Measurements from ENCODE around the gene SMC3.
"Not testable (repeated sequence)": the region's sequence is repeated elsewhere in the genome, so short reads cannot be mapped to it uniquely, and the experiment has no call there.

Gene SMC3

DNA sequence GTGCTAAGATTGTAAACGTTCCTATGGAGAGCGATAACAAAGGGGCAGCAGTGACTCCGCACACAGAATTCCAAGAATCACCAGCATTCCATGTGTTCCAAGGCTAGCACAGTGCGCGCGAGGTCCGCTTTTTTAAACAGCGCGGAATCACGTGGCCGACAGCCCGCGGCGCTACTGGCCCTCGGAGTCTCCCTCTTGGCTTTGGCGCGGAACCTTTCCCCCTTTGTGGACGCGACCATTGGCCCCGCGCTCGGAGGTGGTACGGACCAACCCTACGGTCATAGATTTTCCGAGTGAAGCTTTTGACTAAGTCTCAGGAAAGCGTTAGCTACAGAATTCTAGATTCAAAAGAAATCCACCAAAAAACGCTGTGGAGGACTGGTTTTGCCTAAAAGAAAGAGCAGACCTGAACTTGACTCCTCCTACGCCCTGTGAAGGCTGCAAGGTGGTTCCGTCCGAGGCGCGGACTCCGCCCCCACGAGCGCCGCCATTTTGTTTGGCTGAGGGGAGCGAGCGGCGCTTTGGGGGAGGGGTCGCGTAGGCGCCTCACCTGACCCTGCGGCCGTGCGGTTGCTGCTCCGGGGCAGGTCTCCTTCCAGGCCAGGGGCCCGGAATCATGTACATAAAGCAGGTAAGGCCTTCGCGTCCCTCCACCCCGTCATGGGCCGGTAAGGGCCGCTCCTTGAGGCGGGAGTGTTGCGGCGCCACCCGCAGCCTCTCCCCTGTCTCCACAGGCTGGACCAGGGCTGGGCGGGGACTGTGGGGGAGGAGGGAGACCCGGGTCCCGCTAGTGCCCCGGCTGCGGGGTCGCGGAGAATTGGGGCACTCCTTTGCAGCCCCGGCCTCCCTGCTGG is at the start of gene SMC3:
Gene SMC3 (plus strand): TSS at position 495 of the 854 bp plus-strand sequence. CDS start 122 bp downstream, at position 617.
- in situ Hi-C loops (cut with MboI; ENCODE audit: low sequenced_read_pairs) = no loop called here

DNA sequence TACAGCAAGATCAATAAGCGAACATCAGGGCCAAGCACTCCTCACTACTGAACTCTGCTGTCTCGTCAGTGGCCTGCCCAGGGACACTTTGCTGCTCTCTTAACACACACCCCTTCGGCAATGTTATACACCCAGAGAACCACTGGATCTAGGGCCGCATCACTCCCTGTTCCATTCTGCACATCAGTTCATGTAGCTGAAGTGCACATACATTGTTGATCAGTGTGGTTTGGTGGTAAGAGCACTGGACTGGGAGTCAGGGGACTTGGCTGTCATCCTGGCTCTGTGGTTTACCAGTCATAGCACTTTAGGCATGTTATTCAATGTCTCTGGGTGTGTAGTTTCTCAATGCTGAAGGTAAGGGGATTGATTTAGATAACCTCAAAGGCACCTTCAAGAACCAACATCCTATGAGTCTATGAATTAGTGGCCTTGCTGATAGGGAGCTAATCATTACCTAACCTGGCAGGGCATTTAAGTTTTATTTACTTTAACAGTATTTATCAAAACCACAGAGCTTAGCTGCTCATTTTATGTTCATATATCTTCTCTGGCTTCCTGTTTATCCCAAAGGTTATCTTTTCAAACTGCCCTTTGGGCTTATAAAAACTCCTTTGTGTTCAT is 45.0 kb upstream of the SMC3 start:
- in situ Hi-C loops (cut with MboI; ENCODE audit: low sequenced_read_pairs) = no loop called here

DNA sequence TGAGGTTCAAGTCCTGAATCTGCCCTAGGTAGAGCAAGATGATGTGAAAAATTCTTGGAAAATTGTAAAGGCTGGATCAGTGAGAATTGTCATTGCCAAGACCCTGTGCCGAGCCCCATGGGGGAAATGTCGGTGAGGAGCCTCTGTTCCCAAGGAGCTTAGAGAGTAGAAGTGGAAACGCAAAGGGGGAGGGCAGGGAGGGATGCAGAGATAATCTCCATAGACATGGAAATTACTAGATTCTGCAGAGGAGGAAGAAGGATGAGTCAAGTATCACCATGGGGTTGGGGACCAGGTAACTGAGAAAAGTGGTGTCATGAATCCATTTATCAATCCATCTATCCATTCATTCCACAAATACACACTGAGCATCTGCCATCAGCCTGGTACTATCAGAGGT is 43.8 kb upstream of the SMC3 start:
- in situ Hi-C loops (cut with MboI; ENCODE audit: low sequenced_read_pairs) = no loop called here

DNA sequence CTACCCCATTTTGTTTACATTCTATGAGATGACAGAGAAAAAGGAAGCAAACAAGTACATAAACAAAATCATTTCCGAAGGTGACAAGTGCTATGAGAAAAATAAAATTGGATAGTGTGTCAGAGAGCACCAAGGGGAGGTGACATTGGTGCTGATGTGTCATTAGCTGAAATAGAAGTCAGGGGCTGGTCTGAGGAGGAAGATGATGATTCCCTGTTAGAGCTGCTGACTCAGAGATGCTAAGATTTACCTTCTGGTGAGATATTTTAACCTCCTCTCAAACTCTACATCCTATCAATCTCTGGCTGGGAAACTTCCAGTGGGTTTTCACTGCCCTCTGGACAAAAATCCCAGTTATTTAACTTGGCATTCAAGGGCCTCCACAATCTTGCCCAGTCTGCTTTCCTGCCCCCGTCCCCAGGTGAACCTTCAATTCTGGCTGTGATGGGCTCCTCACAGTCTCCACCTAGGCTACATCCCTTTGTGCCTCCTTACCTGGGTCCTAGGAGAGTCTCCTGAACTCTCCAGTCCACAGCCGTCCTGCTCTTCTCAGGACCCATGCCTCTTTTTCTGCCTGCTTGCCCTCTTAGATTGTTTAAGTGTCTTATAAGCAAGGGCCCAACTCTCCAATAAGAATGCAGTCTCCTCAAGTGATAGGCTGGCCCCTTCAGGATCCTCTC is 43.2 kb upstream of the SMC3 start:
- in situ Hi-C loops (cut with MboI; ENCODE audit: low sequenced_read_pairs) = no loop called here

GRCh38 chr10:110524859-110525232 is 42.6 kb upstream of the SMC3 start:
- in situ Hi-C loops (cut with MboI; ENCODE audit: low sequenced_read_pairs) = no loop called here

DNA sequence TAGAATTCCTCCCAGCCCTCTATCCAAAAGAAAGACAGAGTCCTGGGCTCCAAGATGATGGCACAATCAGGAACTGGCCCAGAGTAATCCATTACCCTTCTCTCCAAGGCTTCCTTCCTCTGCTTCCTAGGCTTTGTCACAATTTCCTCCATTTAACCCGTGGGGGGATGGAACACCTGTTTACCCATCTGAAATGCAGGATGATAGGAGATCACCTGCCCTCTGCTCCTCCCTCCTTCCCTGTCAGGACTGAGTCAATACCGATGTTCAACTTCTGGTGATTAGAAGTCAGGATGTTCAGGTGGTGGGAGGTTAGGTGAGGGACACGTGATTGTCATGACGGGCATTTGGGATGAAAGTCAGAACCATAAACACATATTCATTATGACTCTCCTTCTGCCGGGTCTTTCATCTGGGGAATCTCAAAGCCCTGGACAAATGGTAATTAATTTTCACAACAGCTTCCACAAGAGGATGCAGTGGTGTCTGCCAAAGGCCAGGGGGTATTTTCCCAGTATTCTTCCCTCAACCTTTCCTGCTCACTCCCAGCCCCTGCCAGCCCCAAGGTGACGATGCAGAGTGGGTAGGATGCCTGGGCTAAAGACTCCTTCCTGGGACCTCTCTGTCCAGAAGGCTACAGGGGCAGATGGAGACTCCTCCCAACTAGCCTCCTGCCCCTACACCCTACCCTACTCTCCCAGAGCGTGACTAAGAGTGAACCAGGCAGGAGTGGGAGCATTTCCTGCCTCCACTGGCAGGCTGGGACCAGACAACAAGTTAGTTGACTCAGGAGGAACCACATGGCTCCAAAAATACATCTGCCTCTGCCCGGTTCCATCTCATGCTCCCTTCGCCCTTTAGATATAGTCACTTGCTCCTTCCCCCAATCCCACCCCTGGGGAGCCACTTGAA is 41.9 kb upstream of the SMC3 start:
- in situ Hi-C loops (cut with MboI; ENCODE audit: low sequenced_read_pairs) = no loop called here

DNA sequence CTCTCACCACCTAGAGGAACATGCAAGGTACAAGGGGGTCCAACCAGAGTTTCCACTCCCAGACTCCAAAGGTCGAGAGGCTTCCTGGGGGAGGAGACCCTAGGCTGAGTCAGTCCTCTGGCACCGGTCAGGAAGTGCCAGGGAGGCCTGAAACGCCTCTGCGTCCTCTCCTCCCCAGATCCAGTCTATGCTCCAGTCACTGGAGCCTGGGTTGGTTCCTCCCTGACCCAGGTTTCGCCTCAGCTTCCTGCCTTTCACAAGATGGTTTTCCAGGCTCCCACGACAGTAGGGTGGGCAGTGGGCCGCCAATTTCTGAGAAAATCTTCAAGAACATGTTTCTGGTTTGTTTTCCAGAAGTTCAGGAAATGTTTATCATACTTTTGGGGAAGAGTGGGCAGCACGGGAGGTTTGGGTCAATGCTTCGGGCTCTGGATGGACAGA is 39.7 kb upstream of the SMC3 start:
- in situ Hi-C loops (cut with MboI; ENCODE audit: low sequenced_read_pairs) = no loop called here

DNA sequence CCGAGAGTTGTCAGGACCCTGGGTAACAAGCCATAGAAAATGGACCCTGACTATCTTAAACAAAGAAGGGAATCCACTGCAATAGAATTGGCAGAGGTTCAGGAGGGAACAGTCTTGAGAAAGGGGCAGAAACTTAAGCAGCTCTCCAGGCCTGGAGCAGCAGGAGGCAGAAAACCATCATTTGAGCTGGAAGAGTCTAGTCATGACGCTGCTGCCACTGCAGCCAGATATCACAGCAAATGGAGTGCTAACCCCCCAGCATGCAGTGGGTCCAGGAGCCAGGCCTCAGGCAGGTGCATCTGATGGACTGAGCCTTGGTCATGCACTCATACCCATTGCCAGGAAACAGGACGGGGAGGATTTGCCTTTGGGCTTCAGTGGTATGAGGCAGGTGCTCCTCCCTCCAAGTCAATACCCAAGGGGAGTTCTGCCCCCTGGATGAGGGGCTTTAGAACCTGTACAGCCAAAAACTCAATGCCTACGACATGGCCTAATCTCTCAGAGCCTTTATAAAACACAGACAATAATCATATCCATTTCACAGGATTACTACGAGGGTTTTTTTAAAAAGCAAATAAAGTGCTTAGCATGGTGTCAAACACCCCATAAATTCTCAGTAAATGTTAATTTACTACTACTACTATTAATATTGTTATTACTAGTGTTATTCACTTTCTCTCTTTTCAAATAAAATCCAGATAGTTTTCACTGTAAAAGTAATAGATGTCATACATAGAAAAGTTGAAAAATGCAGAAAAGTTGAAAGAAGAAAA is 39.1 kb upstream of the SMC3 start:
- in situ Hi-C loops (cut with MboI; ENCODE audit: low sequenced_read_pairs) = no loop called here

DNA sequence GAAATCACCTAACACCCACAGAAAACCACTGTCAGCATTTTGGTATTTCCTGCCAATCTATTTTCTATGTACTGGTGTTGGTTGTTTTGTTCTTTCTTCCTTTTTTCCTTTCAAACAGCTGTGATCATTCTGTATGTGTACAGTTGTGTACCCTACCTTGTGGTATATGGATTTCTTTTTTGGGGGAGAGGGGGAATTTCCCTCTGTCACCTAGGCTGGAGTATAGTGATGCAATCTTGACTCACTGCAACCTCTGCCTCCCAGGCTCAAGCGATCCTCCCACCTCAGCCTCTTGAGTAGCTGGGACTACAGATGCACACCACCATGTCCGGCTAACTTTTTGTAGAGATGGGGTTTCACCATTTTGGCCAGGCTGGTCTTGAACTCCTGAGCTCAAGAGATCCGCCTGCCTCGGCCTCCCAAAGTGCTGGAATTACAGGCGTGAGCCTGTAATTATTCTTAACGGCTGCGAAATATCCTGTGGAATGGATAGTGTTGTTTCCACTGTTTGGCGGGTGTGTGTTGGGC is 38.4 kb upstream of the SMC3 start:
- in situ Hi-C loops (cut with MboI; ENCODE audit: low sequenced_read_pairs) = not testable (repeated sequence)

DNA sequence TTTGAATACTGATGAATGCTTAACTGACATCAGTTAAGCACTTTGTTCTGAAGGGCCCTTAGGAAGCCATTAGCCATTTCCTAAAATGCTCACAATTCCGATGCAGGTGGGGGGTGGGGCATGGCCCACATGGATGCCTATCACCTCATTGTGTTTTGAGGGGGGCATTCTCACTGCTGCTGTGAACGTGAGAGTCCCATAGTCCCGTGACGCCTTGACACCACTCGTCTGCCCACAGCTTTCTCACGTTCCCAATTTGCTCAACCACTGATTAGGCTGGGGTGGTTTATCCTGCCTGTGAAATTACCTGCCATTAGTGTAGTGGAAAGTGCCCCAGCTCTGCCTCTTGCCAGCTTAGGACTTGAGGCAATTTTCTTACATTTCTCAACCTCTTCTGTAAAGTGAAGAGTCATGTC is 37.9 kb upstream of the SMC3 start:
- in situ Hi-C loops (cut with MboI; ENCODE audit: low sequenced_read_pairs) = no loop called here

DNA sequence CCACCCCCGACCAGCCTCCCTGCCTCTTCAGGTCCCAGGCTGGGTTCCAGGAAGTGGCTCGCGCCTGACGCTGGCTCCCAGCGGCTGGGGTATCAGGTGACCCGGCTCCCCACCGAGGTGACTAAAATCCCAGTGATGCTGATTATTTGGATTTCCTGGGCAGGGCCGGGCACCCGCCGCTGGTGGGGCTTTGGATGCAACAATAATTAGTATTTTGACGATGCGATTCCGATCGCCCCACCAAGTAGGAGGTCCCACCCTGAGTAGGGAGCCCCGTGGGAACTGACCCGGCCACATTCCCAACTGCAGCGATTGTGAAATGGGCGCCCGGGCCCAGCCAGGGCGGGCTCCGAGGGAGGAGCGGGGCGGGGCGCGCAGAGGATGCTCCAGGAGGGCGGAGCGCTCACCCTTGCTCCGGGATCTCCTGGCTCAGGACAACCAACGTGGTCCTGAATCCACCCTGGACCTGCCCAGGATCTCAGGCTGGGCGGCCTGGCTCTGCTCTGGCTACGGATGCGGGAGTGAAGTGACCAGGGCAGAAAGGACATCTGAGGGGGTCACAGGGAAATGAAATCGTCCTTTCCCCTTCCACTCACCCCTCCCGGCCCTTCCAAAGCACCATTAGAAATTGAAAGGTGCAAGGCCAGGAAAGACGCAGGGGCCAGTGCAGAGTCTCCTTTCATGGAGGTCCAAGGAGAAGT is 37.2 kb upstream of the SMC3 start:
- in situ Hi-C loops (cut with MboI; ENCODE audit: low sequenced_read_pairs) = no loop called here

DNA sequence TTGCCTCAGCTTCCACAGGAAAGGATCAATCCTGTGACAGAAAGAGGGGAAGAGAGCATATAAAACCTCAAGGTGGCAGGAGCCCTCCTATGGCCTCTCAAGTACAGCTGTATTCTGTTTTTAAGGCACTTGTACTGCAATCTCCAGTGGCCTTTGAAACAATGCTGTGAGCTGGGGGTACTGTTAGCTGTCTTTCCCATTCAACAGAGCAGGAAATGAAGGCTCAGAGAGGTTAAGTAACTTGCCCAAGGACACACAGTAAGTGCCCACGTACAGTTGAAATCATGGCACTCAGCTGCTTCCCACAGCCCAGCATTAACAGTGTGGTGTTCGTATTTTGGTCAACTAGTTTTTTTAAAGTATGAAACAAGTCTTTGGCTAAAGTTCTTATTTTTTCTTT is 35.8 kb upstream of the SMC3 start:
- in situ Hi-C loops (cut with MboI; ENCODE audit: low sequenced_read_pairs) = no loop called here

GRCh38 chr10:110532628-110533027 is 34.9 kb upstream of the SMC3 start:
- in situ Hi-C loops (cut with MboI; ENCODE audit: low sequenced_read_pairs) = not testable (repeated sequence)

DNA sequence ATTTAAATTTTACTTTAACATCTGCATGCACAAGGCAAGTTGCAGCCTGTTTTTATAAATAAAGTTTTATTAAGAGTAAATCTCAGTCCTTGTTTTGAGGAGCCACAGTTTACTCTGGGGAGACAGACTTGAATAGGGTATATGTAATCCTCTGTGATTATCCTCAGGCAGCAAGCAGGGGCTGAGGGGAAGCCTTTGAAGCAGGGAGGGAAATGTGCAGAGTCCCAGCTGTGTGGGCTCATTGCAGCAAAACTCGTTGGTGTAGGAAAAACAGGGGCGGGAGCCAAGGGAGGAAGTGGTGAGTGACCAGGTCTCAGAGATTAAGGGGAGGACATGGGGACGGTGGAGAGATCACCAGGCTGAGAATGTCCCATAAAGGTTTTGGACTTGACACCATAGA is 34.3 kb upstream of the SMC3 start:
- in situ Hi-C loops (cut with MboI; ENCODE audit: low sequenced_read_pairs) = no loop called here

DNA sequence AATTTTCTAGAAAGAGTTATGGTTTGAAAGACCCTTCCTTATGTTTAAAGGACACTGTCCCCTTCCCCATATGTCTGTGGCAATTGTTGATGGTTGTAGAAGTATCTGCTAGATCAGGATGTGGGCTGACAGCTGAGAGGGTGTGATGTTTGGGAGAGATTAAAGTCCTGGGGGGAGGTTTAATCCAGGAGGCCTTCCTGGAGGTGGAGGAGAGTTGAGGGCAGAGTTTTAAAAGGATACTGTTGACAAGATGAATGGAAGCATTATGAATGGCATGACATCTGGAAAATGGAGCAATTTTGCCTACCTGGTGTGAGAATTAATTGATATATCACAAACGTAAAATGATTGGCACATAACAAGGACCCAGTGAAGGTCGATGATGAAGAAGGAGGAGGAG is 32.9 kb upstream of the SMC3 start:
- in situ Hi-C loops (cut with MboI; ENCODE audit: low sequenced_read_pairs) = no loop called here

DNA sequence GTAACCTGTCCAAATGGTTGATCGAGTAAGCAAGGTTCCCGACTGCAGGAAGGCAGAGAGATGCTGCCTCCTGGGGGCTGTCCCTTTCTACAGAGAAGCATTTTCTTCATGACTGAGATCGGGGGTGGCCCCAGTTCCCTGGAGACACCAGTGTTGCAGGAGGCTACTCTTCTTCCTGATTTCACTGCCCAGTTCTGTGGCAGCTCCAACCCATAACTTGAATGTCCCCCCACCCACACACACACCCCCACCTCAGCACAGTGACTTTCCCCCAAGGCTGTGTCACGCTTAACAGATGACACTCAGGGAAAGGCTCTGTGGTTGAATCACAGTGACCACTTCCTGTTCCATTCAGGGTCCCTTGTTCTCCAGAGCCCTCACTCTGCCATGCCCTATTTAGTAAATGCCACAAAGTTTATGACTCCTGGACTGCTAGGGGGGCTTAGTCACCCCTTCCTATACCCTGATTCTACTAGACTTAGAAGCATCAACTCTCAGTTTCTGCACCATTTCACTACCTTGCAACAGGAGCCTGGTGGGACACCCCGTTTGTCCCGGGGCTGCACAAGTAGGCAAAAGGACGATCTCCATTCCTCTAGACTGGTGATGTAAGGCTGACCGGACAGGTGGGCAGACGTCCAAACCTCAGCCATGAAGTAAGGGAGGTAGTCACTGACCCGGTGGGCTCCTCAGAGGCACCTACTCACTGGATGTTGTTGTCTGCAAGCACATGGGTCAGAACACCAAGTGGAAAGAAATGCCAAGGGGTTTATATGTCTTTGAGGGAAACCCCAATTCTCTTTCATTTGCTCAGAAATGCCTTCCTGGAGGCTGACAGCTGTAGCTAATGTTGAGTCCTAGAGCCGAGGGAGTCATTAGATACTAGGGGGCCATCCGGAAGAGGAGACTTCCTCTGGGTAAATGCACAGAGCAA is 31.3 kb upstream of the SMC3 start:
- in situ Hi-C loops (cut with MboI; ENCODE audit: low sequenced_read_pairs) = no loop called here

DNA sequence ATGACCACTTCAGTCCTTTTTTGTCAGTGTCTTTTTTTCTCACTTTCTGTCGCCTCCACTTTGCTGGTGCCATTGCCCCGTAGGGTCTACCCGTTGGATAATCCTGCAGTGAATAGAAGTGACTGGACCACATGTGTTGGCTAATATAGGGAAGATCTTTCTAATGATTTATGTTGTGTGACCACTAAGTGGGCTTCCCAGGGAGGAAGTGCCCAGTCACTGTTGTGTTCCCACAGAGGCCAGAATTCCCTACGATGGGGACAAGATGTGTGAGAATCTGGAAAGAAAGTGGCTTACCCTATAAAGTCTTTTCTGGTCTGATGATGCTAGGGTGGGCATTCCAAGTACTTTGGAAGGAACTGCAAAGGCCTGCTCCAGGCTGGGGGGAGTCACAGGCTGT is 28.4 kb upstream of the SMC3 start:
- in situ Hi-C loops (cut with MboI; ENCODE audit: low sequenced_read_pairs) = no loop called here

DNA sequence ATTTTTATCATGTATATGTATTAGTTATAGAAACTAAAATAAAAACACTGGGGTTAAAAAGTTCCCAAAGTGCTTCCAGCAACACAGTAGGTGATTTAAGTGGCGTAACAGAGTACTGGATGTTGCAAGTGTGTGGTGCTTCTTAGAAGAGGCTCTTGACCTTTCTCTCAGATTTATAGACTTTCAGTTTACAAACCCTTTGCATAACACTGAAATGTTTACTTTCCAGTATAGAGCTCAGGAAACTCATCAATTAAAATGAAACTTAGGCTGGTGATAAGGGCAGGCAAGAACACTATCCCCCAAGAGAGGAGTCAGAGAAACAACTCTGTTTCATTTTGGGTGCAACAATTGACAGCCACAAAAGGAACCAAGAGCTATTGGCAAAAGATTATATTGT is 27.5 kb upstream of the SMC3 start:
- in situ Hi-C loops (cut with MboI; ENCODE audit: low sequenced_read_pairs) = no loop called here

Measured in HL-60/S4 treated with phorbol 12-myristate 13-acetate at 8.2 ng/mL for 4 days and 3 days (cell line).